ENCODE data around the gene COX6B2.

GRCh38 chr19:55387736-55388497 lies 33.4 kb upstream of the COX6B2 start:
- TF ChIP-seq CTCF (conservative IDR thresholded peaks at IDR 0.05; ENCODE audit: low read length) (no peak), EZH2phosphoT487 (IDR thresholded peaks at IDR 0.05; ENCODE audit: borderline replicate concordance, low read depth, low read length) (no peak)

Measured in OCI-LY7 (cell line).